Hematopoietic multipotent progenitor cell treated with erythropoietin and hydrocortisone succinate and interleukin-3 and kit ligand, for 15 days (in vitro differentiated cells): Measurements from ENCODE around the gene CEP83.

ENCODE experiments used
- DNase-seq: peaks from one replicate; pipeline ENCODE4 v3.0.0-alpha.2; 2015; ENCODE audit warnings: low spot score

Gene CEP83

GRCh38 chr12:94304012-94304411 lies 155.7 kb downstream of the CEP83 start:
- no peak for DNase-seq

DNA sequence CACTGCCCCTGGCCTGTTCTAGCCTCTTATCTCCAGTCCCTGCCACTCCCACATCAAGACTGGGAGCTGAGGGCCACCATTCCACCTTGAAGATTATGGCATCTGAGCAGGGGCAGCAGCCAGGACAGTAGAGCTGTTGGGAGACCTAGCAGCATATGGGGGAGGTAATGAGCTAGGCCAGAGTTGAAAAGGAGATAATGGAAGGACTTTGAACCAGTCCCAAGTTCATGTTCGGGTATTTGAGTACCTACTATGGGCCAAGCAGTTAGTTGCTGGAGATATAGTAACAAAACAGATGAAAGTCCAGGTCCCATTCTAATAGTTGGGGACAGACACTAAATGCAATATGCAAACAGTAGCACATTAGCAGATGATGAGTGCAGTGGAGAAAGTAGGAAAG lies 159.8 kb downstream of the CEP83 start:
- no peak for DNase-seq

GRCh38 chr12:94297876-94298505 lies 161.7 kb downstream of the CEP83 start:
- no peak for DNase-seq

DNA sequence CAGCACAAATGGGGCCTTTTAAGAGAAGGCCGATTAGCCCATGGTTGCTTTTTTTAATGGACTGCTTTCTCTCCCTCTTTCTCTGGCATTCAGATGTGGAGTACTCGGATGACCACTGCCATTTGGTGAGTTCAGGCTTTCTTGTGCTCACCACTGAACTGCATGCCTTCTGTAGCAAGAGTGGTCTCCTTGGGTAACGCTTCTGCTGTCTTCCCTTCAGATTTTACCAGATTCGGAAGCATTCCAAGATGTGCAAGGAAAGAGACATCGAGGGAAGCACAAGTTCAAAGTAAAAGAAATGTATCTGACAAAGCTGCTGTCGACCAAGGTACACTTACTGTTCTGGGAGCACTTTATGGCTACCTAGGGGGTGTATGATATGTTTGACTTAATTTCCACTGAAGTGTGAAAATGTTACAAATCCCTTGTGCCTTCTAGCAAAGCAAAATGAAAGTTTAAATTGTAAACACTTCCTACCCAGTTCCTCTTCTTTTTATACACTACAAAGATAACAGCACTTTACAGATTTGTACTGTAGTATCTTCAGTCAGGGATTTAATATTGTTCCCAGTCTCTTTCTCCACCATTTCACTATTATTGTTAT lies 162.5 kb downstream of the CEP83 start:
- DNase-seq = no peak

- no peak for DNase-seq
Measured at GRCh38 chr12:94290353-94290752, 169.3 kb downstream of the CEP83 start.

DNA sequence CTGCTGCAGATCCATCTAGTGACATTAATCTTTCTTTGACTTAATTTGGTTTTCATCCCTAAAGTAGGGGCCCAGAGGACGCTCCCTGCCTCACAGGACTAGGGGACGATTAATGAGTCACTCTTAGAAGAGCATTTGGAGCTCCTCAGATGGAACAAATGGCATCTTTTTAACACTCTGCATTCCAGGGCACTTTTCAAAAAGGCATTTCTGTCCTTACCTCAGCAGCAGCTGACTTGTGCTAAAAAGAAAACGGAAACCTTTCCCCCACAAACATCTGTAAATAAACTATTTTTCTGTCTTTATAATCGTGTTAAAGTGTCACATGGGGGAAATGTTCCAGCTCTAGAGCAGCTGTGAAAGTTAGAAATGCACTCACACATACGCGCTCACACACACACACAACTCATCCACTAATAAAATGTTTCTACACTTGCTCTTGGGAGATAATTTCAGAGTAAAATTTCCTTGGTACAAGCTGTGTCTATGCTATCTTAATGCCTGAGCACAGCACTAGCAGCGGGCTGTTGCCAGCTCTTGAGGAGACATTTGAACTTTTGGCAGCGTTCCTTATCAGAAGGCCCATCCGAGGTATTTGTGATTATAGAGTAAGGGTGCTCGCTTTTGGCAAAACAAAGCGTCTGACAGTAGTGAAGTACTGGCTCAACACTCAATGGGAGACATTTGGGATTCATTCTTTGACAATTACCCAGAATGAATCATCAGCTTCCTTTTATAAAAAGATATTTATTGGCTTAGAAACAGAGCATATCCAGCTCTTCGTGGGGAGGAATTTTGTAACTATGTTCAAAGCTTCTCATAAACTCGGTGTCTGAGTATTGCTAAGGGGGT lies 170.0 kb downstream of the CEP83 start:
- peak; percentile 27 for DNase-seq

DNA sequence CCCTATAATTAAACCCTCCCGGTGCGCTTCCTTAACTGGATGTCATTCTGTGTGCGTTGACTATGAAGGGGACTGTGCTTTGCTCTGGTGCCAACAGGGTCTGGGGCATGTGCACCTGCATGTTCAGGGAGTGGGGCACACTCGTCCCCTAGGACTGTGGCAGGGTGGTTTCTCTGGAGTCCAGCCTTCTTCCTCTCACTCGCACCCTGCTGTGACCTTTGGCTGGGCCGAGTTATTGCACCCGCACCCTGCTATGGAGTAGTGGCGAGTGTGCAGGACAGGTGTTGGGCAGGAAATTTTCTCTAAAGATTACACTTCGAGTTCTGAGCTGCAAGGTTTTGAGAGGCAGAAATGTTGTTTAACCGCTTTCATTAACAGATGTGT lies 172.4 kb downstream of the CEP83 start:
- no peak for DNase-seq

- no peak for DNase-seq
Measured at GRCh38 chr12:94286583-94287244, 173.0 kb downstream of the CEP83 start.

GRCh38 chr12:94285943-94286582 lies 173.6 kb downstream of the CEP83 start:
- no peak for DNase-seq

DNA sequence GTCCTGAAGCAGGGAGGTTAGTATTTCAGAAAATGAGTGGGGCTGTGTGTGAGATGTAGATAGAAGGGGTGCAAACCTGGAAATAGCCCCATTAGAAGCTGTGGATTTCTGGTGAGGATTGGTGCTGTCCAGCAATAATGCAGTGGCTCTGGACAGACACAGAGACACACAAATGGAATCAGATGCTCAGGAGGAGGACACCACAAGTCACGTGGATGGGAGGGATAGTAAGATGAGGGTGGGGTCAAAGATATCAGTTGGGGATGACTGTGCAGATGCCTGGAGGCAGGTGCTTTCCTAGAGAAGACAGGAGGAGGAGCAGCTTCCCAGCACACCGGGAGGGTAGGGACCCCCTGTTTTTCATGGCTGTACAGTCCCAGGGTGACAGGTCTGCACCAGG lies 174.8 kb downstream of the CEP83 start:
- DNase-seq = no peak

- no peak for DNase-seq
Measured at GRCh38 chr12:94284046-94284445, 175.6 kb downstream of the CEP83 start.

DNA sequence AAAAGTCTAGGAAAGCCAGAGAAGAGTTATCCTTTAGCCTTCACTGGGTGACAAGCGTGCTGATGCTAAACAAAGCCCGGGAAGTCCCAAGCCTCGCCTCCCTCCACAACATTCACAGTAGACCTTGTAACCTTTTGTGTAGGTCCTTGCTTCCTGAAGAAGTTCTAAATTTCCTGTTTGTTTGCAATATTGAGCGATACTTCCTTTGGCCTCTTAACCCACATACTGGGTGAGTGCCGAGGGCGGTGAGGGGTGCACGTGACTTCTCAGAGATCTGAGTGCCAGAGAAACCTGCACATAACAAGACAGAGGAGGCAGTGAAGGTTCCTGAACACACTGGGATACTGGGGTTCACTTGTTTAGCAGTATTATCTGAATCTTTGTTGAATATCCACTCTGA lies 177.0 kb downstream of the CEP83 start:
- DNase-seq = no peak

- no peak for DNase-seq
Measured at GRCh38 chr12:94280063-94280462, 179.6 kb downstream of the CEP83 start.

GRCh38 chr12:94277426-94278000 lies 182.2 kb downstream of the CEP83 start:
- DNase-seq = no peak

GRCh38 chr12:94276725-94277124 lies 182.9 kb downstream of the CEP83 start:
- DNase-seq = no peak

GRCh38 chr12:94273272-94273671 lies 186.4 kb downstream of the CEP83 start:
- no peak for DNase-seq

DNA sequence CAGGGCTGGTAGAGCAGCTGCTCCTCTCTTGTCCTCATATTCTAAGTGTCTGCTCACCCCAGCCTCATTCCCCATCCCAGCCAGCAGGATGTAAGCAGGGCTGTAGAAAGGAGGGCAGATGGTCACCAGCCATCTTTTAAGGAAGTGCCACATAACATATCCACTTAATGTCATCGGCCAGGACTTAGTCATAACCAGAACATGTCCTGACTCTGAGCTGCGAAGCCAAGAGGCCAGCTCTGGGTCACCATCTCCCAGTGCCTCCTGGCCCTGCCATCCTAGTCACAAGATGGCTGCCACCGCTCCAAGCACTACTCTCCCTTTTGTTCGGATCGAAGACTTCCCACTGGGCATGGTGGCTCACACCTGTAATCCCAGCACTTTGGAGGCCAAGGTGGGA lies 187.4 kb downstream of the CEP83 start:
- no peak for DNase-seq

- DNase-seq = no peak
Measured at GRCh38 chr12:94271351-94271750, 188.3 kb downstream of the CEP83 start.

DNA sequence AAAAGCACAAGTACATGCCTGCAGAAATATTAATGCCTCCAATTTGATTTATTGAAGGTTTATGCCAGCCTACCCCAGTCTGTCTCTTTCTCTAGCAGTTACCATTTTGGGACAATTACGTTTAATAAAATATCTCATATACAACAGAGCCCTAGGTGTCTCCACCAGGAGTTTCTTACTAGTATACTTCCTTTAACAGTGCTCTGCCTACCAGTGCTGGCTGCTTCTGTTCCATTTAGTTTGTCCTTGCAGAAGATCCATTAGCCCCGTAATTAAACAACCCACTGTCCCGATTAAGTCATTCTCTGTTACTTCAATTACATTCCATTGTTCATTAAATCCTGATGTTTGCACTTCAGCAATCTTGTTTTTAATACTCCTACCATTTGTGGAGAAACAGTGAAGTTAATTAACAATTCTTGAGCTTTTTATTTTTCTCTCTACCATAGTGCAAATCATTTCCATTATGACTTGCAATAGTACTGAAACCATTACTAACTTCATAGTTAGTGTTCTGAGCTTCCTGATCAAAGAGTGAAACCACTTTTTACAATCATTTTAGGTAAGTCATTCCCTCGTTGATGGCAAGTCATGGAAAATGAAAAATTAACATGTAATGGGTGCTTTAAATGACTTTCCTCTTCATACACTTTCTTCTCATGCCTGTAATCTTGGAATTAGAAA lies 190.2 kb downstream of the CEP83 start:
- DNase-seq = no peak

GRCh38 chr12:94267921-94268471 lies 191.7 kb downstream of the CEP83 start:
- DNase-seq = no peak

DNA sequence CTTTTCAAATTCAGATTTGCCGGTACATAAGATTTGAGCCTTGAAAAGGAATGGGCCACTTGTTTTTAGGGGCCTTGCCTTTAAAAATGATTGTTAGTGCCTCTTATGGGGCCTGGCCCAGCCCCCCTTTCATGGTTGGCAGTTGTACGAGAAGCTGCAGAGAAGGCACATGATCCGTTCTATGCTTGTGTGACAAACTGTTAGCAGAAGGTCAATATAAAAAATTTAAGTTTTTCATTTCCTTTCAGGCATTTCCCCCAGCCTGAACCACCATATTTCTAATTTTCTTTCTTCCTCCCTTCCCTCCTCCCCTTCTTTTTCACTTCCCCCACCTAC lies 192.2 kb downstream of the CEP83 start:
- DNase-seq = no peak
